K562 (cell line): ENCODE results near the gene RPS6KA2. TPM values are rescaled to one million over a fixed set of nuclear protein-coding genes. Genes with fewer than 3 reads are reported as not detected.

ENCODE experiments used
- CAMTA2 ChIP-seq: fragments of 250-450 bp; sonication (Bioruptor Pico); conservative IDR thresholded peaks from 2 replicates; pipeline ENCODE4 v1.5.1; 2022
- CHCHD3 ChIP-seq: fragments of 250-450 bp; sonication (Bioruptor Pico); IDR thresholded peaks from 2 replicates; pipeline ENCODE4 v2.1.2; 2022; ENCODE audit warnings: mild to moderate bottlenecking
- DLX4 ChIP-seq: fragments of 250-450 bp; sonication (Bioruptor Pico); IDR thresholded peaks from 2 replicates; pipeline ENCODE4 v1.6.1; 2021; ENCODE audit warnings: mild to moderate bottlenecking
- ETV1 ChIP-seq: fragments of 450-650 bp; conservative IDR thresholded peaks from 2 replicates; pipeline ENCODE4 v1.6.1; 2016; ENCODE audit warnings: missing genetic modification characterization, control low read depth, low read depth, missing compliant biosample characterization
- GTF2E2 ChIP-seq: fragments of 200-800 bp; sonication (Bioruptor generic); IDR thresholded peaks from 2 replicates; pipeline ENCODE4 v1.6.1; 2016; ENCODE audit warnings: missing genetic modification characterization, missing compliant biosample characterization
- MYC ChIP-seq, 2 experiments: fragments of 250-450 bp in 1 of 2; sonication (Bioruptor Pico) in 1 of 2; IDR thresholded peaks; 2 replicates each; pipeline versions ENCODE4 v1.5.1 to v1.6.1; 2012 to 2021; ENCODE audit warnings: low read depth in 2 of 2, borderline replicate concordance in 1 of 2, improper control_type of control experiment in 1 of 2, low read length in 1 of 2, mild to moderate bottlenecking in 1 of 2, moderate library complexity in 1 of 2
- NR2C2 ChIP-seq, 2 experiments: fragments of 200-800 bp in 1 of 2; sonication (Bioruptor generic) in 1 of 2; sonication (generic) in 1 of 2; formaldehyde crosslinking in 1 of 2; IDR thresholded peaks; 2 replicates each; pipeline versions ENCODE4 v1.6.1 to v1.8.0; 2016 to 2022; ENCODE audit warnings: mild to moderate bottlenecking in 1 of 2, missing compliant biosample characterization in 1 of 2, missing genetic modification characterization in 1 of 2, missing genetic modification reagents in 1 of 2
- PBX2 ChIP-seq, 2 experiments: IDR thresholded peaks in 1 of 2; conservative IDR thresholded peaks in 1 of 2; 2 replicates each; pipeline ENCODE4 v1.6.1; 2016; ENCODE audit warnings: low read depth in 2 of 2, mild to moderate bottlenecking in 1 of 2, missing compliant biosample characterization in 1 of 2, missing genetic modification characterization in 1 of 2, moderate library complexity in 1 of 2
- POLR3G ChIP-seq: IDR thresholded peaks from 2 replicates; pipeline ENCODE4 v1.6.1; 2011; ENCODE audit not compliant: insufficient read length, insufficient replicate concordance; ENCODE audit errors: extremely low read depth
- RFX7 ChIP-seq: fragments of 250-450 bp; sonication (Bioruptor Pico); IDR thresholded peaks from 2 replicates; pipeline ENCODE4 v1.5.1; 2021; ENCODE audit warnings: mild to moderate bottlenecking
- SMAD1 ChIP-seq: fragments of 150-350 bp; IDR thresholded peaks from 2 replicates; pipeline ENCODE4 v1.6.1; 2014; ENCODE audit warnings: low read length, low read depth; ENCODE audit not compliant: partially characterized antibody
- STAG1 ChIP-seq: sonication (generic); formaldehyde crosslinking; IDR thresholded peaks from 2 replicates; pipeline ENCODE4 v1.5.0; 2020; ENCODE audit warnings: missing genetic modification reagents, borderline replicate concordance
- ZNF79 ChIP-seq: fragments of 250-450 bp; sonication (Bioruptor Pico); IDR thresholded peaks from 2 replicates; pipeline ENCODE4 v1.4.0; 2020; ENCODE audit warnings: low read depth, mild to moderate bottlenecking, moderate library complexity
- polyA plus RNA-seq, 8 experiments: library from polyadenylated mRNA; depleted of rRNA in 4 of 8; stranded (reverse) in 5 of 8; unstranded in 3 of 8; fragments of >200 nt; fragmentation: Nextera tagmentation in 2 of 8; fragmentation: Illumina TruSeq in 1 of 8; extraction: Ambion mirVana in 2 of 8; extraction: Trizol in 1 of 8; gene quantifications; 2 replicates each; pipeline versions ENCODE4 v1.2.1 to v1.2.3, GENCODE V29; 2011 to 2014; ENCODE audit warnings: inconsistent platforms in 1 of 8, missing spikeins in 1 of 8
- total RNA-seq, 7 experiments: library from RNA; depleted of rRNA in 6 of 7; stranded (reverse); fragments of >200 nt in 6 of 7; fragmentation: Illumina TruSeq in 2 of 7; extraction: Trizol in 2 of 7; gene quantifications; 2 replicates each; pipeline versions ENCODE4 v1.2.1 to v1.2.3, GENCODE V29; 2011 to 2021; ENCODE audit warnings: low replicate concordance in 1 of 7
- TF ChIP-seq, protein P1 (sequence below), 2 experiments: fragments of 200-800 bp in 1 of 2; sonication (Bioruptor generic) in 1 of 2; sonication (generic) in 1 of 2; formaldehyde crosslinking in 1 of 2; IDR thresholded peaks in 1 of 2; conservative IDR thresholded peaks in 1 of 2; 2 replicates each; pipeline versions ENCODE4 v1.5.0 to v1.6.1; 2016 to 2020; ENCODE audit warnings: missing compliant biosample characterization in 1 of 2, missing genetic modification characterization in 1 of 2, missing genetic modification reagents in 1 of 2
- TF ChIP-seq, protein P2 (sequence below): sonication (generic); formaldehyde crosslinking; IDR thresholded peaks from 2 replicates; pipeline ENCODE4 v1.8.1; 2023; ENCODE audit warnings: missing genetic modification reagents, mild to moderate bottlenecking, borderline replicate concordance

Gene RPS6KA2
- total and polyA plus RNA-seq, 9 of the 15 experiments (the other 6 are each of a cell fraction or from before 2014, with no cell fraction given) = 0.29 to 1.00 (median 0.53) TPM

DNA sequence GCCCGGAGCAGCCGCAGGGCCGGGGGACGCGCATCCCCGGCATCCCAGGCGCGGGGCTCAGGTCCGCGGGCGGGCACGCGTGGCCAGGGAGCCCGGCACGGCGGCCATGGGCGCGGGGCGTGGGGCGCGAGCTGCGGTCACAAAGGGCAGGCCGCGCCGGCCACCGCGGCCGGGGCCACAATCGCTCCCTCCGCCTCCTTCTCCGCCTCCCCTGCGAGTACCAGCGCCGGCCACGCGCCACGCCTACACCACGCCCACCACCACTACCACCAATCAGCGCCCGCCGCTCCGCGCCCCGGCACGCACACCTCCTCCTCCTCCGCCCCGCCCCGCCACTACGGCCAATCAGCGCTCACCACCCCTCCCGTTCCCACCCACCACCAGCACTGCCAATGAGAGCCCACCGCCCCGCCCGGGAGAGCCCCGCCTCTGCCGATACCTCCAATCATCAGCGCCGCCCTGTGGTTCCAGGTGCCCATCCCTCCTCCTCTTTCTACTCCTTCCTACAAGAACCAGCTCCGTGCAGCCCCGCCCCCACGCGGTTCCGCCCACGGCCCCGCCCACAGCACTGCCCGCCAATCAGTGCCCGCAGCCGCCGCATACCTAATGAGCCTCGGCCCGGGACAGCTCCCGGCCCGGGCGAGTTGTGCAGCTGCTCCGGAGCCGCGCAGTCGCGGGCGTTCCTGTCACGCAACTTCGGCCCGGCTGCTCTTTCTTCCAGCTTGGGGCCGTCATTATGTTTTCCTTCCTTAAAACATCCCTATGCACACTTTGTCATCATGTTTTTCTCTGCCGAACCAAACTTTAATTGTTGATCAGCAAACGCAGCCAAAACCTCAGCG lies at the start of gene RPS6KA2 (continued):
- TF ChIP-seq RFX7 (CRISPR knock-in tag) (no peak), POLR3G (no peak), GTF2E2 (tag) (no peak), PBX2 (CRISPR knock-in tag; IDR thresholded peaks at IDR 0.05; ENCODE audit: low read depth) (peak; percentile 40), PBX2 (tag; conservative IDR thresholded peaks at IDR 0.05; ENCODE audit: low read depth) (no peak), DLX4 (no peak), STAG1 (CRISPR knock-in tag) (no peak), ETV1 (no peak), NR2C2 (CRISPR knock-in tag; IDR thresholded peaks at IDR 0.05) (no peak), NR2C2 (tag; IDR thresholded peaks at IDR 0.05) (no peak), SMAD1 (no peak), CAMTA2 (no peak), ZNF79 (CRISPR knock-in tag) (no peak), CHCHD3 (CRISPR knock-in tag) (no peak), MYC (IDR thresholded peaks at IDR 0.05; ENCODE audit: low read depth, low read length) (0 out of 2 replicates have a peak, but pooled peaks have one; percentile 15), MYC (CRISPR knock-in tag; IDR thresholded peaks at IDR 0.05; ENCODE audit: borderline replicate concordance, low read depth) (no peak)
- TF ChIP-seq, protein P1, sequence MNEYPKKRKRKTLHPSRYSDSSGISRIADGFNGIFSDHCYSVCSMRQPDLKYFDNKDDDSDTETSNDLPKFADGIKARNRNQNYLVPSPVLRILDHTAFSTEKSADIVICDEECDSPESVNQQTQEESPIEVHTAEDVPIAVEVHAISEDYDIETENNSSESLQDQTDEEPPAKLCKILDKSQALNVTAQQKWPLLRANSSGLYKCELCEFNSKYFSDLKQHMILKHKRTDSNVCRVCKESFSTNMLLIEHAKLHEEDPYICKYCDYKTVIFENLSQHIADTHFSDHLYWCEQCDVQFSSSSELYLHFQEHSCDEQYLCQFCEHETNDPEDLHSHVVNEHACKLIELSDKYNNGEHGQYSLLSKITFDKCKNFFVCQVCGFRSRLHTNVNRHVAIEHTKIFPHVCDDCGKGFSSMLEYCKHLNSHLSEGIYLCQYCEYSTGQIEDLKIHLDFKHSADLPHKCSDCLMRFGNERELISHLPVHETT (CRISPR knock-in tag; conservative IDR thresholded peaks at IDR 0.05 in 1 of 2, IDR thresholded peaks at IDR 0.05 in 1 of 2) = no peak
- TF ChIP-seq, protein P2, sequence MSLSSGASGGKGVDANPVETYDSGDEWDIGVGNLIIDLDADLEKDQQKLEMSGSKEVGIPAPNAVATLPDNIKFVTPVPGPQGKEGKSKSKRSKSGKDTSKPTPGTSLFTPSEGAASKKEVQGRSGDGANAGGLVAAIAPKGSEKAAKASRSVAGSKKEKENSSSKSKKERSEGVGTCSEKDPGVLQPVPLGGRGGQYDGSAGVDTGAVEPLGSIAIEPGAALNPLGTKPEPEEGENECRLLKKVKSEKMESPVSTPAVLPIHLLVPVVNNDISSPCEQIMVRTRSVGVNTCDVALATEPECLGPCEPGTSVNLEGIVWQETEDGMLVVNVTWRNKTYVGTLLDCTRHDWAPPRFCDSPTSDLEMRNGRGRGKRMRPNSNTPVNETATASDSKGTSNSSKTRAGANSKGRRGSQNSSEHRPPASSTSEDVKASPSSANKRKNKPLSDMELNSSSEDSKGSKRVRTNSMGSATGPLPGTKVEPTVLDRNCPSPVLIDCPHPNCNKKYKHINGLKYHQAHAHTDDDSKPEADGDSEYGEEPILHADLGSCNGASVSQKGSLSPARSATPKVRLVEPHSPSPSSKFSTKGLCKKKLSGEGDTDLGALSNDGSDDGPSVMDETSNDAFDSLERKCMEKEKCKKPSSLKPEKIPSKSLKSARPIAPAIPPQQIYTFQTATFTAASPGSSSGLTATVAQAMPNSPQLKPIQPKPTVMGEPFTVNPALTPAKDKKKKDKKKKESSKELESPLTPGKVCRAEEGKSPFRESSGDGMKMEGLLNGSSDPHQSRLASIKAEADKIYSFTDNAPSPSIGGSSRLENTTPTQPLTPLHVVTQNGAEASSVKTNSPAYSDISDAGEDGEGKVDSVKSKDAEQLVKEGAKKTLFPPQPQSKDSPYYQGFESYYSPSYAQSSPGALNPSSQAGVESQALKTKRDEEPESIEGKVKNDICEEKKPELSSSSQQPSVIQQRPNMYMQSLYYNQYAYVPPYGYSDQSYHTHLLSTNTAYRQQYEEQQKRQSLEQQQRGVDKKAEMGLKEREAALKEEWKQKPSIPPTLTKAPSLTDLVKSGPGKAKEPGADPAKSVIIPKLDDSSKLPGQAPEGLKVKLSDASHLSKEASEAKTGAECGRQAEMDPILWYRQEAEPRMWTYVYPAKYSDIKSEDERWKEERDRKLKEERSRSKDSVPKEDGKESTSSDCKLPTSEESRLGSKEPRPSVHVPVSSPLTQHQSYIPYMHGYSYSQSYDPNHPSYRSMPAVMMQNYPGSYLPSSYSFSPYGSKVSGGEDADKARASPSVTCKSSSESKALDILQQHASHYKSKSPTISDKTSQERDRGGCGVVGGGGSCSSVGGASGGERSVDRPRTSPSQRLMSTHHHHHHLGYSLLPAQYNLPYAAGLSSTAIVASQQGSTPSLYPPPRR = no peak
